GM12801 (cell line): ENCODE data around the gene RGS9BP.

ENCODE experiments used
- TF ChIP-seq, protein P1 (sequence below): IDR thresholded peaks from one replicate; pipeline ENCODE4 v1.5.1; 2011; ENCODE audit warnings: control low read depth; ENCODE audit not compliant: insufficient read length; ENCODE audit errors: extremely low read depth

The RGS9BP gene

DNA sequence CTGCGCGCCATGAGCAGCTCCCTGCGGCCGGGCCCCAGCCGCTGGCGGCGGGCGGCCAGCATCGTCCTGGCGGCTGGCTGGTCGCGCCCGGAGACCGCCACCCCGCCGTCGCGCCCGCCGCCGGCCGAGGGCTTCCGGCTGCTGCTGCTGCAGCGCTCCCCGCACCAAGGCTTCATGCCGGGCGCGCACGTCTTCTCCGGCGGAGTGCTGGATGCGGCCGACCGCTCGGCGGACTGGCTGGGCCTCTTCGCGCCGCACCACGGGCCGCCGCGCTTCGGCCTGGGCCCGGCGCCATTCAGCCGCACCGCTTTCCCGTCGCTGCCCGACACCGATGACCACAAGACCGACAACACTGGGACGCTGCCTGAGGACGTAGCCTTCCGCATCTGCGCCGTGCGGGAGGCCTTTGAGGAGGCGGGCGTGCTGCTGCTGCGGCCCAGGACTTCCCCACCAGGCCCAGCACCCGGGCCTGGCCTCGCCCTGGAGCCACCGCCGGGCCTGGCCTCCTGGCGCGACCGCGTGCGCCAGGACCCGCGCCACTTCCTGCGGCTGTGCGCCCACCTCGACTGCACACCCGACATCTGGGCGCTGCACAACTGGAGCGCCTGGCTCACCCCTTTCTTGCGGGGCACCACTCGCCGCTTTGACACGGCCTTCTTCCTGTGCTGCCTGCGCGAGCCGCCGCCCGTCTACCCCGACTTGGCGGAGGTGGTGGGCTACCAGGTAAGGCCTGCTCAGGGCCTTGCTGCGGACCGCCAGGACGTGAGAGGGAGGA is 16.5 kb downstream of the RGS9BP start:
- TF ChIP-seq, protein P1, sequence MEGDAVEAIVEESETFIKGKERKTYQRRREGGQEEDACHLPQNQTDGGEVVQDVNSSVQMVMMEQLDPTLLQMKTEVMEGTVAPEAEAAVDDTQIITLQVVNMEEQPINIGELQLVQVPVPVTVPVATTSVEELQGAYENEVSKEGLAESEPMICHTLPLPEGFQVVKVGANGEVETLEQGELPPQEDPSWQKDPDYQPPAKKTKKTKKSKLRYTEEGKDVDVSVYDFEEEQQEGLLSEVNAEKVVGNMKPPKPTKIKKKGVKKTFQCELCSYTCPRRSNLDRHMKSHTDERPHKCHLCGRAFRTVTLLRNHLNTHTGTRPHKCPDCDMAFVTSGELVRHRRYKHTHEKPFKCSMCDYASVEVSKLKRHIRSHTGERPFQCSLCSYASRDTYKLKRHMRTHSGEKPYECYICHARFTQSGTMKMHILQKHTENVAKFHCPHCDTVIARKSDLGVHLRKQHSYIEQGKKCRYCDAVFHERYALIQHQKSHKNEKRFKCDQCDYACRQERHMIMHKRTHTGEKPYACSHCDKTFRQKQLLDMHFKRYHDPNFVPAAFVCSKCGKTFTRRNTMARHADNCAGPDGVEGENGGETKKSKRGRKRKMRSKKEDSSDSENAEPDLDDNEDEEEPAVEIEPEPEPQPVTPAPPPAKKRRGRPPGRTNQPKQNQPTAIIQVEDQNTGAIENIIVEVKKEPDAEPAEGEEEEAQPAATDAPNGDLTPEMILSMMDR = no peak

DNA sequence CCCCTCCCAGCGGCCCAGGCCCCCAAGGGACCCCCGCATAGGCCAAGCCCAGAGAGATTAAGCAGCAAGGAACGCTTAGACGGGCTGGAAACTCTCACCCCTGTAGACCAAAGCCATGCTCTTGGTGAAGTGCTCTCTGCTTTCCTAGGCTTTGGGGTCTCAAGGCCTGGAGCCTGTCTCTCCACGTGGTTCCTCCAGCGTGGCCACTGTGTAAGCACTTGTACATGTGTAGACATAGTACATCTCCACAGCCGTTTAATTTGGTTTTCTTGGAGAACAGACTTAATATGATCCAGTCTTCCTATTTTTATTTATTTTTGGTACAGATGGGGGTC is 17.0 kb downstream of the RGS9BP start:
- TF ChIP-seq, protein P1 = no peak

DNA sequence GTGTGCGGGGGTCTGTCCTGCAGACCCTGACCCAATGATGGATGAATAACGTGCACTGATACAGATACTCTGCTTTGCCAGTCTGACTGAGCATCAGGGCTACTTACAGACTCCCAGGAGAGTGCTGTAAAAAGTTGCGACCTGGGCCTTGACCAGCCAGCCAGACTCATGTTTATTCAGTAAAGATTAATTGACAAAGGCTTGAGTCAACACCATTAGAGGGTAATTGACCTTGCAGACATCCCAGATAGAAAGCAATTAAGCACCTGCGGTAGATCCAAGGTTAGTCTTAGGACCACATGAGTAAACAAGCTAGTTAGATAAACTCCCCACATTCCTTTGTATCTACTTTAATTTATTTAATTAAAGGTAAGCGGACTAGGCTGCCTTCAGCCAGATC is 26.4 kb downstream of the RGS9BP start:
- TF ChIP-seq, protein P1 = no peak

GRCh38 chr19:32708457-32708856 is 32.8 kb downstream of the RGS9BP start:
- TF ChIP-seq, protein P1 = no peak

DNA sequence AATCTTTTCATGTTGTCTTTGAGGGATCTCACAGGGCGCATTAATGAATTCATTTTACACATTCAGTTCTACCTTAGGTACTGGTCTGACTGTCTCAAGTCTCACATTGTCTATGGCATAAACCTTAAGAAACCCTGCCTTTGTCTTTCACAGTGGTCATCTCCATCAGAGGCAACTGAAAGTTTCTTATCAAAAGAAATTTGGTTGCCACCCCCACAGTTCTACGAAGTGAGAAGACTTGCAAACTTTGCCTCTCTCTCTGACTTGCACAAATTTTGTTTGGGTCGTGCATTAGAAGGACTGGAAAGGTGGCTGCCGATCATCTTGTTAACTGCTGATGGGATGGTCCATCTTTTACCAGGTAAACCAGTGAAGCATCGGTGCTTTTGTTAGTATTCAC is 33.4 kb downstream of the RGS9BP start:
- TF ChIP-seq, protein P1 = no peak

- TF ChIP-seq, protein P1 = no peak
These were observed 36.1 kb downstream of the RGS9BP start for GRCh38 chr19:32711747-32712146.

- TF ChIP-seq, protein P1 = no peak
These were observed 41.8 kb downstream of the RGS9BP start for GRCh38 chr19:32717496-32717895.
